Activated T-cell treated with anti-CD3 and anti-CD28 coated beads, Interleukin-2, amount 50 U/mL, for 72 hours (primary cell): ENCODE results near the gene PLCL1. TPM values are rescaled to one million over a fixed set of nuclear protein-coding genes. Genes with fewer than 3 reads are reported as not detected.

Experiments
- ATAC-seq, 2 donors: fragments of 150-1000 bp; cut with Tn5 transposase; replicated peaks in 1 of 2; 2 replicates each; pipeline ENCODE4 v1.10.0; 2021; ENCODE audit warnings: moderate library complexity in 2 of 2, mild to moderate bottlenecking in 1 of 2
- DNase-seq, 2 donors: peaks; one replicate each; pipeline ENCODE4 v3.0.0; 2021 to 2022; ENCODE audit warnings: mixed read lengths in 1 of 2
- H3K27ac Mint-ChIP-seq: one replicate; pipeline ENCODE4 v1.8.0; 2022; ENCODE audit warnings: mild to moderate bottlenecking, moderate library complexity, mixed read lengths
- H3K27me3 Mint-ChIP-seq: one replicate; pipeline ENCODE4 v1.8.0; 2022; ENCODE audit warnings: low read depth, mixed read lengths
- H3K36me3 Mint-ChIP-seq, 2 donors: one replicate each; pipeline ENCODE4 v1.8.0; 2022; ENCODE audit warnings: mixed read lengths in 2 of 2, mild to moderate bottlenecking in 1 of 2; ENCODE audit not compliant: insufficient read depth in 2 of 2
- H3K4me1 Mint-ChIP-seq: one replicate; pipeline ENCODE4 v1.8.0; 2022; ENCODE audit warnings: low read depth, mixed read lengths
- H3K4me3 Mint-ChIP-seq, 2 donors: one replicate each; pipeline ENCODE4 v1.8.0; 2022; ENCODE audit warnings: mild to moderate bottlenecking in 2 of 2, mixed read lengths in 2 of 2, moderate library complexity in 2 of 2
- H3K9me3 Mint-ChIP-seq, 2 donors: one replicate each; pipeline ENCODE4 v1.8.0; 2022; ENCODE audit warnings: mixed read lengths in 2 of 2
- total RNA-seq, 2 donors: library from RNA; stranded (reverse); gene quantifications; one replicate each; pipeline ENCODE4 v1.2.3, GENCODE V29; 2022

Gene PLCL1
- total RNA-seq, 2 donors from 2014 or later, result 2.8 to 3.6 TPM

- peaks cover 0 to 5% of the 10 kb centered on the region in 2 donors for H3K36me3 Mint-ChIP-seq
- no peaks in the 10 kb centered on the region for H3K27me3 Mint-ChIP-seq
- ATAC-seq, result no peak
- H3K9me3 Mint-ChIP-seq, result peaks cover 2 to 4% of the 10 kb centered on the region in 2 donors
- no peak overlapping the region for H3K4me3 Mint-ChIP-seq
- no peak for DNase-seq
- H3K27ac Mint-ChIP-seq, result no peak overlapping the region
- peaks cover 23% of the 10 kb centered on the region for H3K4me1 Mint-ChIP-seq
Observed at GRCh38 chr2:197972587-197972986, 168.2 kb downstream of the PLCL1 start.

GRCh38 chr2:197973772-197974171, 169.4 kb downstream of the PLCL1 start:
- Mint-ChIP-seq H3K36me3 (peaks cover 0 to 2% of the 10 kb centered on the region in 2 donors), H3K4me3 (no peak overlapping the region), H3K9me3 (peaks cover 1 to 3% of the 10 kb centered on the region in 2 donors), H3K27ac (no peak overlapping the region), H3K27me3 (no peaks in the 10 kb centered on the region), H3K4me1 (peaks cover 19% of the 10 kb centered on the region)
- DNase-seq (no peak), ATAC-seq (no peak)

- H3K9me3 Mint-ChIP-seq, result peaks cover 0 to 1% of the 10 kb centered on the region in 2 donors
- no peaks in the 10 kb centered on the region for H3K36me3 Mint-ChIP-seq
- no peaks in the 10 kb centered on the region for H3K27me3 Mint-ChIP-seq
- DNase-seq, result no peak
- no peak overlapping the region for H3K27ac Mint-ChIP-seq
- H3K4me1 Mint-ChIP-seq, result peaks cover 4% of the 10 kb centered on the region
- no peak overlapping the region for H3K4me3 Mint-ChIP-seq
- no peak for ATAC-seq
Observed at GRCh38 chr2:197975931-197976519, 171.6 kb downstream of the PLCL1 start.

GRCh38 chr2:197978971-197979370, 174.6 kb downstream of the PLCL1 start:
- ATAC-seq (no peak), DNase-seq (no peak)
- Mint-ChIP-seq H3K27ac (no peak overlapping the region), H3K4me1 (peaks cover 4% of the 10 kb centered on the region), H3K4me3 (no peak overlapping the region), H3K27me3 (no peaks in the 10 kb centered on the region), H3K9me3 (peaks cover 0 to 1% of the 10 kb centered on the region in 2 donors), H3K36me3 (no peaks in the 10 kb centered on the region)

GRCh38 chr2:197982565-197982964, 178.2 kb downstream of the PLCL1 start:
- Mint-ChIP-seq H3K36me3 (no peaks in the 10 kb centered on the region), H3K27me3 (no peaks in the 10 kb centered on the region), H3K4me1 (peaks cover 7% of the 10 kb centered on the region), H3K27ac (no peak overlapping the region), H3K9me3 (peaks cover 0 to 1% of the 10 kb centered on the region in 2 donors), H3K4me3 (no peak overlapping the region)
- ATAC-seq (no peak), DNase-seq (no peak)

- Mint-ChIP-seq H3K4me1 (peaks cover 7% of the 10 kb centered on the region), H3K27me3 (no peaks in the 10 kb centered on the region), H3K27ac (no peak overlapping the region), H3K4me3 (no peak overlapping the region), H3K9me3 (no peaks in the 10 kb centered on the region), H3K36me3 (peaks cover 0 to 2% of the 10 kb centered on the region in 2 donors)
- ATAC-seq (no peak), DNase-seq (no peak)
Observed at GRCh38 chr2:197985029-197985638, 180.7 kb downstream of the PLCL1 start.

GRCh38 chr2:197986977-197987376, 182.6 kb downstream of the PLCL1 start:
- peaks cover 0 to 4% of the 10 kb centered on the region in 2 donors for H3K9me3 Mint-ChIP-seq
- no peak overlapping the region for H3K4me3 Mint-ChIP-seq
- DNase-seq (no peak), ATAC-seq (no peak)
- H3K27me3 Mint-ChIP-seq, result no peaks in the 10 kb centered on the region
- H3K4me1 Mint-ChIP-seq, result peaks cover 4% of the 10 kb centered on the region
- H3K36me3 Mint-ChIP-seq, result peaks cover 4 to 6% of the 10 kb centered on the region in 2 donors
- no peak overlapping the region for H3K27ac Mint-ChIP-seq

- ATAC-seq (no peak), DNase-seq (no peak)
- H3K36me3 Mint-ChIP-seq, result peaks cover 4 to 9% of the 10 kb centered on the region in 2 donors
- no peak overlapping the region for H3K4me3 Mint-ChIP-seq
- peaks cover 0 to 4% of the 10 kb centered on the region in 2 donors for H3K9me3 Mint-ChIP-seq
- no peak overlapping the region for H3K27ac Mint-ChIP-seq
- H3K27me3 Mint-ChIP-seq, result no peaks in the 10 kb centered on the region
- peaks cover 31% of the 10 kb centered on the region for H3K4me1 Mint-ChIP-seq
Observed at GRCh38 chr2:197990356-197990755, 186.0 kb downstream of the PLCL1 start.

- H3K27ac Mint-ChIP-seq, result no peak overlapping the region
- H3K4me3 Mint-ChIP-seq, result no peak overlapping the region
- H3K4me1 Mint-ChIP-seq, result peaks cover 45% of the 10 kb centered on the region
- H3K36me3 Mint-ChIP-seq, result peaks cover 4 to 9% of the 10 kb centered on the region in 2 donors
- H3K27me3 Mint-ChIP-seq, result no peaks in the 10 kb centered on the region
- DNase-seq, result no peak
- H3K9me3 Mint-ChIP-seq, result peaks cover 0 to 4% of the 10 kb centered on the region in 2 donors
- no peak for ATAC-seq
Observed at GRCh38 chr2:197992482-197993133, 188.2 kb downstream of the PLCL1 start.

GRCh38 chr2:197993363-197993762, 189.0 kb downstream of the PLCL1 start:
- Mint-ChIP-seq H3K9me3 (peaks cover 0 to 4% of the 10 kb centered on the region in 2 donors), H3K27ac (peak overlapping the region; percentile 55), H3K4me1 (peaks cover 52% of the 10 kb centered on the region), H3K27me3 (no peaks in the 10 kb centered on the region), H3K36me3 (peaks cover 4 to 9% of the 10 kb centered on the region in 2 donors), H3K4me3 (no peak overlapping the region)
- ATAC-seq (peak; percentile 27 to 44), DNase-seq (no peak)

- Mint-ChIP-seq H3K36me3 (peaks cover 4 to 9% of the 10 kb centered on the region in 2 donors), H3K9me3 (peaks cover 0 to 4% of the 10 kb centered on the region in 2 donors), H3K27me3 (no peaks in the 10 kb centered on the region), H3K4me1 (peaks cover 57% of the 10 kb centered on the region), H3K4me3 (no peak overlapping the region), H3K27ac (no peak overlapping the region)
- peak; percentile 68 to 75 for ATAC-seq
- no peak for DNase-seq
Observed at GRCh38 chr2:197993830-197994229, 189.4 kb downstream of the PLCL1 start.

- H3K27ac Mint-ChIP-seq, result no peak overlapping the region
- H3K36me3 Mint-ChIP-seq, result peaks cover 4 to 9% of the 10 kb centered on the region in 2 donors
- no peaks in the 10 kb centered on the region for H3K27me3 Mint-ChIP-seq
- DNase-seq, result no peak
- ATAC-seq, result no peak
- H3K9me3 Mint-ChIP-seq, result peaks cover 0 to 4% of the 10 kb centered on the region in 2 donors
- no peak overlapping the region for H3K4me3 Mint-ChIP-seq
- peaks cover 63% of the 10 kb centered on the region for H3K4me1 Mint-ChIP-seq
Observed at GRCh38 chr2:197994751-197995150, 190.4 kb downstream of the PLCL1 start.

GRCh38 chr2:197996583-197996982, 192.2 kb downstream of the PLCL1 start:
- Mint-ChIP-seq H3K4me1 (peaks cover 81% of the 10 kb centered on the region), H3K4me3 (no peak overlapping the region), H3K9me3 (no peaks in the 10 kb centered on the region), H3K27ac (no peak overlapping the region), H3K27me3 (no peaks in the 10 kb centered on the region), H3K36me3 (peaks cover 0 to 3% of the 10 kb centered on the region in 2 donors)
- DNase-seq, result no peak
- no peak for ATAC-seq
